Measurements from ENCODE around the gene DPH1.
"Not testable (repeated sequence)": the region's sequence is repeated elsewhere in the genome, so short reads cannot be mapped to it uniquely, and the experiment has no call there.

Gene DPH1

GRCh38 chr17:2029911-2030778 lies at the start of gene DPH1:
Gene DPH1, plus strand, starts transcription at chr17:2030153. Its CDS starts 17 bp downstream, at chr17:2030170.
- no peak for TF ChIP-seq JUND (IDR thresholded peaks at IDR 0.05; ENCODE audit: low read depth)
- DNase-seq (ENCODE audit: low read depth in 1 of 2, low spot score in 1 of 2) = peak; percentile 66 to 93
- in situ Hi-C loops (cut with HindIII; ENCODE audit: low pct_unique_long_range_greater_than_20kb, low sequenced_read_pairs) = no loop called here

- no peak for DNase-seq (ENCODE audit: low read depth in 1 of 2, low spot score in 1 of 2)
- in situ Hi-C loops (cut with HindIII; ENCODE audit: low pct_unique_long_range_greater_than_20kb, low sequenced_read_pairs) = no loop called here
- TF ChIP-seq JUND (IDR thresholded peaks at IDR 0.05; ENCODE audit: low read depth) = no peak
These were observed 49.2 kb upstream of the DPH1 start for GRCh38 chr17:1980665-1981250.

GRCh38 chr17:1982793-1983366 lies 47.1 kb upstream of the DPH1 start:
- DNase-seq (ENCODE audit: low read depth in 1 of 2, low spot score in 1 of 2); in situ Hi-C loops (cut with HindIII; ENCODE audit: low pct_unique_long_range_greater_than_20kb, low sequenced_read_pairs): not testable (repeated sequence)

GRCh38 chr17:1985093-1985492 lies 44.9 kb upstream of the DPH1 start:
- no peak for TF ChIP-seq JUND (IDR thresholded peaks at IDR 0.05; ENCODE audit: low read depth)
- in situ Hi-C loops (cut with HindIII; ENCODE audit: low pct_unique_long_range_greater_than_20kb, low sequenced_read_pairs) = no loop called here
- no peak for DNase-seq (ENCODE audit: low read depth in 1 of 2, low spot score in 1 of 2)

- in situ Hi-C loops (cut with HindIII; ENCODE audit: low pct_unique_long_range_greater_than_20kb, low sequenced_read_pairs) = no loop called here
- no peak for DNase-seq (ENCODE audit: low read depth in 1 of 2, low spot score in 1 of 2)
- no peak for TF ChIP-seq JUND (IDR thresholded peaks at IDR 0.05; ENCODE audit: low read depth)
These were observed 44.3 kb upstream of the DPH1 start for GRCh38 chr17:1985686-1986085.

GRCh38 chr17:1986783-1987451 lies 43.0 kb upstream of the DPH1 start:
- no peak for TF ChIP-seq JUND (IDR thresholded peaks at IDR 0.05; ENCODE audit: low read depth)
- no peak for DNase-seq (ENCODE audit: low read depth in 1 of 2, low spot score in 1 of 2)
- in situ Hi-C loops (cut with HindIII; ENCODE audit: low pct_unique_long_range_greater_than_20kb, low sequenced_read_pairs) = no loop called here

DNA sequence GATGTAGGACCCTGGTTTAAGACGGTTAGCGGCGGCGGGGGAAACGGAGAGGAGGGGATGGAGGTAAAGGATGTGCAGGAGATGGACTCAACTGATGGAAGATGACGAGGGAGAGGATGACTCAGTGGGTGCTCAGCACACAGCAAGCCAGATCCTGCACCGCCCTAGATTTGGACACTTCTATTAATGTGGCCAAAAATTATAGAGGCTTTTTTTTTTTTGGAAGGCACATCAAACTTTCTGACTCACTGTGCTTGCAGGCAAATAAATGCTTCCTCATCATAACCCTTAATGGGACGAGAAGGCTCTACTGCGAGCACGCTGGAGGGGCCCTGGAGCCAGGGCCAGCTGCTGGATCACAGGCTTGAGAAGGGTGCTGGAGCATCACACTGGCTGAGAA lies 40.8 kb upstream of the DPH1 start:
- DNase-seq (ENCODE audit: low read depth in 1 of 2, low spot score in 1 of 2) = no peak
- in situ Hi-C loops (cut with HindIII; ENCODE audit: low pct_unique_long_range_greater_than_20kb, low sequenced_read_pairs) = no loop called here
- no peak for TF ChIP-seq JUND (IDR thresholded peaks at IDR 0.05; ENCODE audit: low read depth)

GRCh38 chr17:1992541-1992940 lies 37.4 kb upstream of the DPH1 start:
- TF ChIP-seq JUND (IDR thresholded peaks at IDR 0.05; ENCODE audit: low read depth) = no peak
- no peak for DNase-seq (ENCODE audit: low read depth in 1 of 2, low spot score in 1 of 2)
- in situ Hi-C loops (cut with HindIII; ENCODE audit: low pct_unique_long_range_greater_than_20kb, low sequenced_read_pairs) = no loop called here

GRCh38 chr17:1994707-1995106 lies 35.2 kb upstream of the DPH1 start:
- in situ Hi-C loops (cut with HindIII; ENCODE audit: low pct_unique_long_range_greater_than_20kb, low sequenced_read_pairs) = no loop called here
- no peak for DNase-seq (ENCODE audit: low read depth in 1 of 2, low spot score in 1 of 2)
- no peak for TF ChIP-seq JUND (IDR thresholded peaks at IDR 0.05; ENCODE audit: low read depth)

DNA sequence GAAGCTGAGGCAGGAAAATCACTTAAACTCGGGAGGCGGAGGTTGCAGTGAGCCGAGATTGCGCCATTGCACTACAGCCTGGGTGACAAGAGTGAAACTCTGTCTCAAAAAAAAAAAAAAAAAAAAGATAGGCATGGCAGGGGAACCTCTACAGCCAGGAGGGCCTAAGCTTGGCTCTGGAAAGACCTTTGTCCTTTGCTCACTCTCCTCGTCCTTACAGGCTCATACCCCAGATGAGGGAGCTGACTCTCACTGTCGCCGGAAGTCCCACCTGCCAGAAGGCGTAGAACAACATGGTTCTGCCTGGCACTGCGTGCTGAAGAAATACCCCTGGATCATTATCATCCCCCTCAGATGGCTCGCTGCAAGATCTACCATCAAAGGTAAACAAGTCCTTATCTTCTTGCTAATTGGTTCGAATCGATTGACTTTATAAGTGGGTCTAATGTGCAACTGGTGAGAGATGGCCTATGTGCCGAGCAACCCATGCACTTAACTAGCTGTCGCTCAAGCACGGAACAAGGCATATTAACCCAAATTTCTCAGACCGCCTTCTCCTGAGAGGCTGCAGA lies 34.5 kb upstream of the DPH1 start:
- no peak for DNase-seq (ENCODE audit: low read depth in 1 of 2, low spot score in 1 of 2)
- no peak for TF ChIP-seq JUND (IDR thresholded peaks at IDR 0.05; ENCODE audit: low read depth)
- in situ Hi-C loops (cut with HindIII; ENCODE audit: low pct_unique_long_range_greater_than_20kb, low sequenced_read_pairs) = no loop called here

- no peak for TF ChIP-seq JUND (IDR thresholded peaks at IDR 0.05; ENCODE audit: low read depth)
- DNase-seq (ENCODE audit: low read depth in 1 of 2, low spot score in 1 of 2) = no peak
These were observed 33.8 kb upstream of the DPH1 start for GRCh38 chr17:1995907-1996799.

More at GRCh38 chr17:1995907-1996799, 33.8 kb upstream of the DPH1 start:
- in situ Hi-C loops (cut with HindIII; ENCODE audit: low pct_unique_long_range_greater_than_20kb, low sequenced_read_pairs) = no loop called here
